Activated naive CD8-positive, alpha-beta T cell treated with anti-CD3 and anti-CD28 coated beads, Interleukin-2, amount 50 U/mL, for 16 hours (primary cell): ENCODE measurements around the gene ABCB8.
"Not testable (repeated sequence)": the region's sequence is repeated elsewhere in the genome, so short reads cannot be mapped to it uniquely, and the experiment has no call there.

ENCODE experiments used
- DNase-seq: peaks from one replicate; pipeline ENCODE4 v3.0.0-alpha.2; 2020; ENCODE audit warnings: low read depth, low spot score

Gene ABCB8

GRCh38 chr7:150997817-150998216 is 30.4 kb upstream of the ABCB8 start:
- no peak for DNase-seq

GRCh38 chr7:150998341-150998740 is 29.9 kb upstream of the ABCB8 start:
- no peak for DNase-seq

GRCh38 chr7:150999001-150999400 is 29.2 kb upstream of the ABCB8 start:
- no peak for DNase-seq

GRCh38 chr7:150999497-151000230 is 28.6 kb upstream of the ABCB8 start:
- no peak for DNase-seq

DNA sequence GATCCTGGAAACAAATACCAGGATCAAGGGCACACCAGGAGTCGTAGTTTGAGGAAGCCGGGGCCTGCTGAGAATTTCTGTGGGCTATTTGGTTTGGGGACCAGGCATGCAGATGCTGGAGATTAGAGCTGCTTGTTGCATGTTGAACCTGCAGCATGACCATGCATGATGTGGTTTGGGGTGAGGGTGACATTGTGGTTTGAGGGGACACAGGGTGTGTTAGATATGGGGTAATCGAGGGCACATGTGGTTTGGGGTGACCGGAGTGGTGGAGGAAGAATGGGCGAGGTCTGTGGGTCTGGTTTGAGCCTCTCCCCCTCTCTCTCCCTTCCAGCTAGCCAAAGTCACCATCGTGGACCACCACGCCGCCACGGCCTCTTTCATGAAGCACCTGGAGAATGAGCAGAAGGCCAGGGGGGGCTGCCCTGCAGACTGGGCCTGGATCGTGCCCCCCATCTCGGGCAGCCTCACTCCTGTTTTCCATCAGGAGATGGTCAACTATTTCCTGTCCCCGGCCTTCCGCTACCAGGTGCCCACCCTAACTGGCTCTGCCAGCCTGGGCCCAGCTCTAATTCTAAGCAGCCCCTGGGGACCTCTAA is 27.3 kb upstream of the ABCB8 start:
- DNase-seq, result no peak

GRCh38 chr7:151001546-151001945 is 26.7 kb upstream of the ABCB8 start:
- no peak for DNase-seq

DNA sequence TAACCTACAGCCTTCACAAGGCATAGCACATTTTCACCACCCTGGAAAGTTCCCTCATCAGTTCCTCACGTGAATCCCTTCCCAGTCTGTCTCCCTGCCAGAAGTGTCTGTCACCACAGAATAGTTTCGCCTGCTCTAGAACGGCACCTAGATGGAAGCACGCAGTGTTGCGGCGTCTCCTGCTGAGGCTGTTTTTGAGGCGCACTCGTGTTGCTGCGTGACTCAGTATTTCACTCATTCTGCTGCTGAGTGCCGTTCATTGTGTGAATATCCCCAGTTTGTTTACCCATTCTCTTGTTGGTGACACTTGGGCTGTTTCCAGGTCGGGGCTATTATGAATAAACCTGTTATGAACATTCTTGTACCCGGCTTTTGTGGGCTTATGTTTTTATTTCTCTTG is 24.7 kb upstream of the ABCB8 start:
- no peak for DNase-seq

- DNase-seq, result no peak
These were observed 22.7 kb upstream of the ABCB8 start for GRCh38 chr7:151005566-151005965.

GRCh38 chr7:151006590-151007300 is 21.5 kb upstream of the ABCB8 start:
- no peak for DNase-seq

GRCh38 chr7:151007469-151007898 is 20.8 kb upstream of the ABCB8 start:
- DNase-seq, result no peak

DNA sequence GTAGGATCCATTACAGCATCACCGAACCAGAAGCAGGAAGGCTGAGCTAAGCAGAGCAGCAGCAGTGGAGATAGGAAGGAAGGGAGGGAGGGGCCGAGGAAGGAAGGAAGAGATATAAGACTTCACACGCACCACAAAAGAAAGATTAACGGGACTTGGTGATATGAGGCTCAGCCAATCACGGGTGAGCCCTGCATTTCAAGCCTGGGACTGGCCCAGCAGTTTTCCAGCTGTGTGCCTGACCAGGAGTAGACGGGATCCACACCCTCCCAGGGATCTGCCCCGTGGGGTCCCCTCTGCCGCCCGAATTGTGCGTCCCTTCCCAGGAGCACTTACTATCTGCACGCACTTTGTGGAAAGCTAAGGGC is 20.1 kb upstream of the ABCB8 start:
- DNase-seq, result no peak

DNA sequence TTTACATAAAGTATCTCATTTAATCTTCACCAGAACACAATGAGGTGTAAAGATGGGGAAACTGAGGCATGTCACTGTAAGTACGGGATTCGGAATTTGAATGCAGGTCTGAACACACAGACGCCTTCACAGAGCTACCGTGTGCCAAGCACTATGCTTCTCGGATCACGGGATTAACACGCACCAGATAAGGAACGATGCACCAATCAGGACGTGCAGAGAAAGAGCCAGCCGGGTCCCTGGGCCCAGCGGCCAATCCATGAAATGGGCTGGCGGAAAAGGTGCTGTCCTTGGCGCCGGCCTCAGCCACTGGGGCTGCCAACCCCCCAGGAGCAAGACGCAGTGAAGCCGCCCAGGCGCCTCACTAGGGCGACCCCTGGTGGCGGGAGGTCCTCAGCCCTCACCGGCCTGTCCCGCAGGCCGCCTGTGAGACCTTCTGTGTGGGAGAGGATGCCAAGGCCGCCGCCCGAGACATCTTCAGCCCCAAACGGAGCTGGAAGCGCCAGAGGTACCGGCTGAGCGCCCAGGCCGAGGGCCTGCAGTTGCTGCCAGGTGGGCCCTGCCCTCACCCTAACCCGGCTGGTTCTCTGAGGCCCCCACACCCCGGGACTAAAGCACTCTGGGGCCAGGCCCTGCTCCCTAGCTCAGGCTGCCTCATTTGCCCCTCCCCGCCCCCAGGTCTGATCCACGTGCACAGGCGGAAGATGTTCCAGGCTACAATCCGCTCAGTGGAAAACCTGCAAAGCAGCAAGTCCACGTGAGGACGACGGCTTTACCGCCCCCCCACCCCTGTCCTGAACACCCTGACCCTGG is 19.5 kb upstream of the ABCB8 start:
- DNase-seq, result peak; percentile 54

- DNase-seq, result no peak
These were observed 18.8 kb upstream of the ABCB8 start for GRCh38 chr7:151009327-151010036.

- no peak for DNase-seq
These were observed 18.3 kb upstream of the ABCB8 start for GRCh38 chr7:151010037-151010306.

- DNase-seq, result no peak
These were observed 17.7 kb upstream of the ABCB8 start for GRCh38 chr7:151010307-151011096.

- DNase-seq, result no peak
These were observed 17.2 kb upstream of the ABCB8 start for GRCh38 chr7:151011097-151011409.

GRCh38 chr7:151011616-151012015 is 16.6 kb upstream of the ABCB8 start:
- DNase-seq, result not testable (repeated sequence)

GRCh38 chr7:151012031-151012692 is 16.1 kb upstream of the ABCB8 start:
- DNase-seq, result no peak

DNA sequence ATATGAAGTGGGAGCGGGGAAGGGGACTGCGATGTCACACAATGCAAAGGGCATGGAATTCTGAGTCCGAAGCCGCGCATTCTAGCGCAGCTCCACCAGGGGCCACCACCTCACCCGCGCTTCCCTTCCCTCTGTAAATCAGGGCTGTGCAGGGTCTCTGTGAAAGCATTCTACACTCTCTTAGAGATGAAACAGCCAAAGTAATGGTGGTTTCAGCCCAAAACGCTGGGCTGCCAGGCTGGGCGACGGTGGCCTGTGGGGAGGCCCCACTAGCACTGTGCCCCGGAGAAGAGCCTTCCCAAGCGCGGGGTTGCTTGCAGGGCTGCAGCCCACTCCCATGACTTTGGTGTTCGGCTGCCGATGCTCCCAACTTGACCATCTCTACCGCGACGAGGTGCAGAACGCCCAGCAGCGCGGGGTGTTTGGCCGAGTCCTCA is 15.3 kb upstream of the ABCB8 start:
- DNase-seq, result no peak

GRCh38 chr7:151013356-151013732 is 14.9 kb upstream of the ABCB8 start:
- DNase-seq, result no peak
